T-helper 1 cell (primary cell): Measurements from ENCODE around the gene SNN.

Source experiments
- DNase-seq, 5 donors: peaks; one replicate each; pipeline ENCODE4 v3.0.0-alpha.2; 2012 to 2020

Gene SNN

GRCh38 chr16:11635113-11635652, 33.1 kb upstream of the SNN start:
- no peak for DNase-seq

- no peak for DNase-seq
These were observed 32.5 kb upstream of the SNN start for GRCh38 chr16:11635679-11636171.

GRCh38 chr16:11636172-11636721, 32.0 kb upstream of the SNN start:
- DNase-seq: no peak

GRCh38 chr16:11637320-11637719, 30.9 kb upstream of the SNN start:
- DNase-seq: no peak

GRCh38 chr16:11638140-11638539, 30.1 kb upstream of the SNN start:
- DNase-seq: no peak

- DNase-seq: no peak
These were observed 29.2 kb upstream of the SNN start for GRCh38 chr16:11639008-11639562.

GRCh38 chr16:11639925-11640899, 28.0 kb upstream of the SNN start:
- no peak for DNase-seq

- DNase-seq: peak in 2 of 5 donors; percentile 15 to 57
These were observed 27.1 kb upstream of the SNN start for GRCh38 chr16:11640987-11641817.

- DNase-seq: no peak
These were observed 25.5 kb upstream of the SNN start for GRCh38 chr16:11642765-11643116.

GRCh38 chr16:11649276-11649675, 19.0 kb upstream of the SNN start:
- DNase-seq: no peak

- no peak for DNase-seq
These were observed 17.3 kb upstream of the SNN start for GRCh38 chr16:11650641-11651591.

- no peak for DNase-seq
These were observed 16.5 kb upstream of the SNN start for GRCh38 chr16:11651796-11652195.

- DNase-seq: no peak
These were observed 12.6 kb upstream of the SNN start for GRCh38 chr16:11655655-11656054.

- DNase-seq: no peak
These were observed 10.7 kb upstream of the SNN start for GRCh38 chr16:11657556-11657955.

- DNase-seq: no peak
These were observed 9.2 kb upstream of the SNN start for GRCh38 chr16:11658896-11659708.

GRCh38 chr16:11660565-11660964, 7.7 kb upstream of the SNN start:
- no peak for DNase-seq

- DNase-seq: no peak
These were observed 5.7 kb upstream of the SNN start for GRCh38 chr16:11662582-11662981.

GRCh38 chr16:11665071-11665491, 3.2 kb upstream of the SNN start:
- DNase-seq: peak in 2 of 5 donors; percentile 48 to 54

- no peak for DNase-seq
These were observed 1.9 kb upstream of the SNN start for GRCh38 chr16:11666103-11667055.
